Suprapubic skin (tissue), 4 donors: Measurements from ENCODE around the gene SPECC1L. TPM values are rescaled to one million over a fixed set of nuclear protein-coding genes. Genes with fewer than 3 reads are reported as not detected.

Experiments
- DNase-seq, 2 donors: peaks; one replicate each; pipeline ENCODE4 v3.0.0-alpha.2; 2019; ENCODE audit warnings: low spot score in 2 of 2
- H3K27ac ChIP-seq: fragments of 200-600 bp; sonication (generic); one replicate; pipeline ENCODE4 v1.5.1; 2019
- H3K27me3 ChIP-seq: fragments of 200-600 bp; sonication (generic); one replicate; pipeline ENCODE4 v1.5.1; 2019
- H3K36me3 ChIP-seq: fragments of 200-600 bp; sonication (generic); one replicate; pipeline ENCODE4 v1.5.1; 2019
- H3K4me1 ChIP-seq: fragments of 200-600 bp; sonication (generic); one replicate; pipeline ENCODE4 v1.5.1; 2019
- H3K4me3 ChIP-seq: fragments of 200-600 bp; sonication (generic); one replicate; pipeline ENCODE4 v1.5.1; 2019; ENCODE audit warnings: mild to moderate bottlenecking
- H3K9me3 ChIP-seq: fragments of 200-600 bp; sonication (generic); one replicate; pipeline ENCODE4 v1.5.1; 2019
- CTCF ChIP-seq, 2 donors: fragments of 200-600 bp in 1 of 2; fragments of 450-650 bp in 1 of 2; sonication (generic) in 1 of 2; IDR thresholded peaks; one replicate each; pipeline ENCODE4 v1.5.1; 2016 to 2019; ENCODE audit warnings: antibody characterized with exemption in 2 of 2, mild to moderate bottlenecking in 1 of 2, moderate library complexity in 1 of 2
- EP300 ChIP-seq: sonication (generic); formaldehyde crosslinking; IDR thresholded peaks from one replicate; pipeline ENCODE4 v1.6.1; 2017; ENCODE audit warnings: antibody characterized with exemption
- POLR2A ChIP-seq, 2 donors: fragments of 450-650 bp; IDR thresholded peaks; one replicate each; pipeline ENCODE4 v1.6.1; 2017; ENCODE audit warnings: antibody characterized with exemption in 2 of 2, mild to moderate bottlenecking in 2 of 2, moderate library complexity in 2 of 2
- POLR2AphosphoS5 ChIP-seq, 3 donors: sonication (generic); formaldehyde crosslinking; IDR thresholded peaks; one replicate each; pipeline ENCODE4 v1.6.1; 2017; ENCODE audit warnings: antibody characterized with exemption in 3 of 3
- WGBS: methylation state at CpG from one replicate; pipeline ENCODE4 v1.1.5; 2018; 5-methylcytosine and 5-hydroxymethylcytosine counted together
- total RNA-seq, 4 donors: library from RNA; depleted of rRNA; stranded (reverse); fragments of >200 nt; gene quantifications; one replicate each; pipeline ENCODE4 v1.1.0, GENCODE V29; 2016

The SPECC1L gene
- total RNA-seq, 4 donors from 2014 or later = 15.7 to 28.5 (median 21.4) TPM

DNA sequence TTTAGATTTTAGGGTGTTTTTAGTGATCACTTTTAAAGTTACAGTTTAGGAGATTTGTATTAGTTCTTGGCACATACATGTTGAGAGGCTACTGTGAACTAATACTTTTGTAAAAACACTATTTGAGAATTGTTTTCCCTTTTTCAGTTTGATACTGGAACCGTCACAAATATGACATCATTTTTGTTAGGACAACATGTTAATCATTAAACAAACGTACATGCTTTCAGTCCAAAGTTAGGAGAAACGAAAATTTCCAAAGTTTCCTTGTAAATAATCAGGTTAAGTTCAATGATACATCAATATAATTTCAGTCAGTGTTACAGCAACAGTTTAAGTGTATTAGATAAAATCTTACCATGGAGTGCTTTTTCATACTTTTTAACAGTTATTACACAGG lies 53.1 kb downstream of the SPECC1L start:
- TF ChIP-seq POLR2AphosphoS5 (IDR thresholded peaks at IDR 0.05) = no peak
- no peak for TF ChIP-seq EP300
- no peak for TF ChIP-seq CTCF (IDR thresholded peaks at IDR 0.05)
- TF ChIP-seq POLR2A (IDR thresholded peaks at IDR 0.05) = no peak
- Histone ChIP-seq H3K27me3 (no peaks in the 10 kb centered on the region), H3K9me3 (no peaks in the 10 kb centered on the region), H3K4me3 (no peak overlapping the region), H3K36me3 (peaks cover 58% of the 10 kb centered on the region), H3K27ac (no peak overlapping the region), H3K4me1 (peaks cover 8% of the 10 kb centered on the region)
- 67% methylated on average over 3 of the region's 3 CpGs for WGBS
- no peak for DNase-seq

DNA sequence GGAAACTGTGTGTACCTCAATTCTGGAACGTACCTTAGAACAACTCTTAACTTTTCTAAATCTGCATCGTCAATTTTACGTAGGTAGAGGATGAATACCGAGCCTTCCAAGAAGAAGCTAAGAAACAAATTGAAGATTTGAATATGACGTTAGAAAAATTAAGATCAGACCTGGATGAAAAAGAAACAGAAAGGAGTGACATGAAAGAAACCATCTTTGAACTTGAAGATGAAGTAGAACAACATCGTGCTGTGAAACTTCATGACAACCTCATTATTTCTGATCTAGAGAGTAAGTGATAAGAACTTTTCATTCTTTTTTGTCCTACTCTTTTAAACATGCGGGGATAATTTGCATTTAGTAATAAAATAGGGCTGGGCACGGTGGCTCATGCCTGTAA lies 53.5 kb downstream of the SPECC1L start:
- H3K4me1 ChIP-seq = peaks cover 8% of the 10 kb centered on the region
- TF ChIP-seq EP300 = no peak
- TF ChIP-seq POLR2AphosphoS5 (IDR thresholded peaks at IDR 0.05) = no peak
- no peak for TF ChIP-seq CTCF (IDR thresholded peaks at IDR 0.05)
- TF ChIP-seq POLR2A (IDR thresholded peaks at IDR 0.05) = no peak
- H3K9me3 ChIP-seq = no peaks in the 10 kb centered on the region
- no peak for DNase-seq
- no peaks in the 10 kb centered on the region for H3K27me3 ChIP-seq
- WGBS = 87% methylated on average over 8 of the region's 8 CpGs
- H3K27ac ChIP-seq = no peak overlapping the region
- no peak overlapping the region for H3K4me3 ChIP-seq
- H3K36me3 ChIP-seq = peaks cover 58% of the 10 kb centered on the region

GRCh38 chr22:24325105-24325757 lies 54.6 kb downstream of the SPECC1L start:
- no peak for DNase-seq
- Histone ChIP-seq H3K9me3 (no peaks in the 10 kb centered on the region), H3K36me3 (peaks cover 56% of the 10 kb centered on the region), H3K27me3 (no peaks in the 10 kb centered on the region), H3K4me1 (peaks cover 8% of the 10 kb centered on the region), H3K4me3 (no peak overlapping the region), H3K27ac (no peak overlapping the region)
- TF ChIP-seq EP300 (no peak), POLR2AphosphoS5 (IDR thresholded peaks at IDR 0.05) (no peak), CTCF (IDR thresholded peaks at IDR 0.05) (peak; percentile 18 to 43), POLR2A (IDR thresholded peaks at IDR 0.05) (no peak)
- WGBS = 29% methylated on average over 5 of the region's 5 CpGs

DNA sequence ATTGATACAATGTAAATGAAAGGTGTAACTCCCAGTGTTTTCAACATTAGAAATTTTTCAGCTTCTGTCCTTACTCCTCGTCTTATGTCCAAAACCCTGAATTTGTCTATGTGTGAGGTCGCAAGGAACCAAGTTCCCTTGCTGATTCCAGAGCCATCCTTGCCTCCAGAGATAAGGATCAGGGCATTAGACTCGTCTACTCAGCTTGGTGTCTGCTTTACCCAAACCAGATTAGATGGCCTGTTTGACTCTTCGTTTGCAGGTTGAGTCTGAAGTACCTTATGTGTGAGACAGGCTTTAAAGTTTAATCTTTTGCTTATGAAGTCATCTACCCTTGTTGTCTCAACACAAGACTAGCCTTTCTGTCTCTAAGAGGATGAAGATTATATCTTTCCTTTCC lies 55.6 kb downstream of the SPECC1L start:
- DNase-seq = no peak

DNA sequence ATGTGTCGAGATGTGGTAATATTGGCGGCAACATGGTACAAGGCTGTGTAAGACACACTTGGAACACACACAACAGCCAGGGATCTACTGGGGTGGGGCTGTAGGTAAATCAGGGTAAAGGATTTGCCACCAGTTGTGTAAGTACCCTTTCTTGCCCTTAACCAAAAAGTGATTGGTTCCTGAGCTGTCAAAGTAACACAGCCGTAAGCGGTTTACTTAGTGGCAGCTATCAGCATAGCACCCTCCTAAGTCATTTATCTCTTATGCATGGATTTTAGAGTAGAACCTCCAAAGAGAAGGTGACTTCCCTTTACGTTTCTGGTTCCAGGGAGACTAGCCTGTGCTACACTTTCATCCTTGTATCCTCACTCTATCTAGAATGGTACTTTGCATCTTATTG lies 57.2 kb downstream of the SPECC1L start:
- H3K4me1 ChIP-seq = peaks cover 4% of the 10 kb centered on the region

More for the DNA sequence above, 55.6 kb downstream of the SPECC1L start:
- H3K4me1 ChIP-seq = peaks cover 8% of the 10 kb centered on the region
- no peak overlapping the region for H3K27ac ChIP-seq
- H3K9me3 ChIP-seq = no peaks in the 10 kb centered on the region
- H3K36me3 ChIP-seq = peaks cover 55% of the 10 kb centered on the region
- H3K4me3 ChIP-seq = no peak overlapping the region
- TF ChIP-seq POLR2AphosphoS5 (IDR thresholded peaks at IDR 0.05) (no peak), EP300 (no peak), CTCF (IDR thresholded peaks at IDR 0.05) (no peak), POLR2A (IDR thresholded peaks at IDR 0.05) (no peak)
- H3K27me3 ChIP-seq = no peaks in the 10 kb centered on the region
- 85% methylated on average over 4 of the region's 4 CpGs for WGBS

GRCh38 chr22:24329453-24329852 lies 58.8 kb downstream of the SPECC1L start:
- no peaks in the 10 kb centered on the region for H3K9me3 ChIP-seq
- H3K36me3 ChIP-seq = peaks cover 49% of the 10 kb centered on the region
- no peak for DNase-seq
- TF ChIP-seq POLR2AphosphoS5 (IDR thresholded peaks at IDR 0.05) (no peak), POLR2A (IDR thresholded peaks at IDR 0.05) (no peak), EP300 (no peak), CTCF (IDR thresholded peaks at IDR 0.05) (no peak)
- no peak overlapping the region for H3K4me3 ChIP-seq
- WGBS = 68% methylated on average over 6 of the region's 6 CpGs
- no peak overlapping the region for H3K27ac ChIP-seq
- no peaks in the 10 kb centered on the region for H3K27me3 ChIP-seq
- H3K4me1 ChIP-seq = peaks cover 4% of the 10 kb centered on the region

More for the DNA sequence above, 57.2 kb downstream of the SPECC1L start:
- no peak for TF ChIP-seq EP300
- Histone ChIP-seq H3K27me3 (no peaks in the 10 kb centered on the region), H3K4me3 (no peak overlapping the region), H3K27ac (no peak overlapping the region), H3K9me3 (no peaks in the 10 kb centered on the region), H3K36me3 (peaks cover 43% of the 10 kb centered on the region)
- 95% methylated on average over 5 of the region's 5 CpGs for WGBS
- DNase-seq = no peak
